IPS-18a (cell line): Measurements from ENCODE around the gene RABGGTB.
"Not testable (repeated sequence)": the region's sequence is repeated elsewhere in the genome, so short reads cannot be mapped to it uniquely, and the experiment has no call there.

Experiments
- H3K27ac ChIP-seq: one replicate; pipeline ENCODE4 v1.5.1; 2013; ENCODE audit warnings: low read length
- H3K27me3 ChIP-seq: one replicate; pipeline ENCODE4 v1.6.1; 2013; ENCODE audit warnings: mild to moderate bottlenecking, low read length; ENCODE audit not compliant: control insufficient read depth, insufficient read depth
- H3K36me3 ChIP-seq: one replicate; pipeline ENCODE4 v1.6.1; 2013; ENCODE audit warnings: low read depth, low read length; ENCODE audit not compliant: control insufficient read depth
- H3K4me1 ChIP-seq: one replicate; pipeline ENCODE4 v1.6.1; 2013; ENCODE audit warnings: low read depth, low read length; ENCODE audit not compliant: control insufficient read depth
- H3K4me3 ChIP-seq: one replicate; pipeline ENCODE4 v1.5.1; 2013; ENCODE audit warnings: low read length
- H3K9ac ChIP-seq: one replicate; pipeline ENCODE4 v1.6.1; 2013; ENCODE audit warnings: mild to moderate bottlenecking, low read length, moderate library complexity
- H3K9me3 ChIP-seq: one replicate; pipeline ENCODE4 v1.6.1; 2013; ENCODE audit warnings: low read depth, low read length; ENCODE audit not compliant: control insufficient read depth

RABGGTB gene

DNA sequence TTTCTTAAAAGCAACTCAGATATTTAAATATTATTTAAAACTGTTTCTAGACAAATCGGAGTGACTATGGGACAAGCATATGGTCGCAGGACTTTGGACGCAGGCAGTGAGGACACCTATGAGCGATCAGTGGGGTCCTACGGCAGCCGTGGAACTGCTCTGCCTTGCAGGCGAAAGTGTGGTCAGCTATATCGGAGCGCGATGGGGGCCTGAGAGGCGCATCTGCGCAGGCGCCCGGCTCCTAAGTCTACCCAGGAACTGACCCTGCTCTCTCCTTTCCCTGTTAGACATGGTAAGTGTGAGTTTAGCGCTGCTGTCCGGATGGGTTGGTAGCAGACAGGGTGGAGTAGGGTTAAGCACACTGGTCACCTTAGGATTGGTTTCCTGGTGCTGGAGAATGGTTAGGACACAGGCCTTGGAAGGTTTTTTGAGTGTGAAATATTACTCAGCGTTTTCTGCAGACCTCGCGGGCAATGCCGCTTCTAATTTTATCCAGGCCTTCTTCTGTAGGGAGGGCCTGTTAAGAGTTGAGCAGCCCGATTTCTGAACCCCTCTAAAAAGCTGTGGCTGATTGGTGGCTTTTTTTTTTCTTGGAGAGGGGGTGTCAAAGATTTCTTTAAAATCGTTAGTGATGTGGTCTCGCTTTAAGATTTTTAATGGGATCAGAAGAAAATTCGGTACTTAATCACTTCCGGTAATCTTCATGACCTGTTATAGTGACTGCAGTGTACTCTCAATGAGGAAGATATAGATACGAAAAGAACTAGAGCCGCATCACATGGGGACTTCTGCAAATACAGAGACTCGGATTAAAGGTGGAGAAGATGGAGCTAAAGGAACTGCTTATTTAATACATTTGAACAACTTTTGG lies at the start of gene RABGGTB:
Gene RABGGTB, plus strand, starts transcription at position 274 of the 871 bp plus-strand sequence. Its CDS starts 16 bp downstream, at position 290.
- H3K4me3 ChIP-seq, result peak within 1 kb of the TSS; percentile 98
- H3K4me1 ChIP-seq, result peaks cover 5% of the 10 kb centered on the region
- peak within 1 kb of the TSS; percentile 92 for H3K9ac ChIP-seq
- no peaks in the 10 kb centered on the region for H3K27me3 ChIP-seq
- peak within 1 kb of the TSS; percentile 84 for H3K27ac ChIP-seq
- H3K9me3 ChIP-seq, result no peaks in the 10 kb centered on the region
- peaks cover 41% of the 10 kb centered on the region for H3K36me3 ChIP-seq

DNA sequence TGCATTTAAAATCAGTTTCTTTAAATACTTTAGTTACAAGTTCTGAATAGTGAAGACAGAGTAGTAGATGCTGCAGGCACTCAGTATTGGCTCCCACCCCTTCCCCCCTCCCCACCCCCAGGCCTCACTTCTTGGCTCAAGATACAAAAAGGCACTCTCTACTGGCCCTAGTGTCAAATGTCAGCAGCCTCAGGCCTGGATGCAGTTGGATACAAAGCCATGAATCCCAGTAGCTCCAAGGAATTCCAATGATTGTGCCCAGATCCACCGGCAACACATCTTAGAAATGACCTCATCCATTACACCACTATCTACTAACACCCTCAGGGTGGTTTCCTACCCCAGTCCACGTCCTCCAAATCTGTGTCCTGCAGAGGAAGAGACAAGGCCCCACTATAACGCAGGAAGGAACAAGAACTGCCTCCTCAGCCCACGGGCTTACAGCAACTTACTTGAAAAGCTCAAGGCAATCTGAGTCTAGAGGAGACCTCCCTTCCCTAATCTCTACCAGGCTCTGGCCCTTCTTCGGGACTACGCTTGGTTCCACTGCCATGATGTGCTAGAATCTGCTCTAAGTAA lies 43.9 kb upstream of the RABGGTB start:
- Histone ChIP-seq H3K4me3 (no peak overlapping the region), H3K4me1 (no peaks in the 10 kb centered on the region), H3K36me3 (peaks cover 23% of the 10 kb centered on the region), H3K9me3 (no peaks in the 10 kb centered on the region), H3K27ac (no peak overlapping the region), H3K9ac (no peak overlapping the region), H3K27me3 (no peaks in the 10 kb centered on the region)

DNA sequence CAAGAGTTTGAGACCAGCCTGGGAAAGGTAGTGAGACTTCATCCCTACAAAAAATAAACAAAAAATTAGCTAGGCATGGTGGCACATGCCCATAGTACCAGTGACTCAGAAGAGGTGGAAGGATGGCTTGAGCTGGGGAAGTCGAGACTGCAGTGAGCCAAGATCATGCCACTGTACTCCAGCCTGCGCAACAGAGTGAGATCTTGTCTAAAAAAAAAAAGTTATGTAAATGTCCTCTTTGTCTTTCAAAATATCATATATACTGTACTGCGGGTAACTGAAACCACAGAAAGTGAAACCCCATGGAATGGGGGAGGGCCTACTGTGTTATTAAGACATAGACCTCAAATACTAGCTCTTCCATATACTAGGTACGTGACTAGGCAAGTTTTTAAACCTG lies 40.8 kb upstream of the RABGGTB start:
- H3K9ac ChIP-seq, result no peak overlapping the region
- peaks cover 18% of the 10 kb centered on the region for H3K36me3 ChIP-seq
- no peaks in the 10 kb centered on the region for H3K27me3 ChIP-seq
- H3K4me1 ChIP-seq, result no peaks in the 10 kb centered on the region
- H3K4me3 ChIP-seq, result no peak overlapping the region
- H3K27ac ChIP-seq, result no peak overlapping the region
- H3K9me3 ChIP-seq, result no peaks in the 10 kb centered on the region

DNA sequence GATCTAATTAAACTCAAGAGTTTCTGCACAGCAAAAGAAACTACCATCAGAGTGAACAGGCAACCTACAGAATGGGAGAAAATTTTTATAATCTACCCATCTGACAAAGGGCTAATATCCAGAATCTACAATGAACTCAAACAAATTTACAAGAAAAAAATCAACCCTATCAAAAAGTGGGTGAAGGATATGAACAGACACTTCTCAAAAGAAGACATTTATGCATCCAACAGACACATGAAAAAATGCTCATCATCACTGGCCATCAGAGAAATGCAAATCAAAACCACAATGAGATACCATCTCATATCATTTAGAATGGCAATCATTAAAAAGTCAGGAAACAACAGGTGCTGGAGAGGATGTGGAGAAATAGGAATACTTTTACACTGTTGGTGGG lies 28.8 kb upstream of the RABGGTB start:
- H3K36me3 ChIP-seq, result peaks cover 25% of the 10 kb centered on the region
- H3K9ac ChIP-seq, H3K9me3 ChIP-seq, H3K27ac ChIP-seq, H3K27me3 ChIP-seq, H3K4me3 ChIP-seq, H3K4me1 ChIP-seq: not testable (repeated sequence)

DNA sequence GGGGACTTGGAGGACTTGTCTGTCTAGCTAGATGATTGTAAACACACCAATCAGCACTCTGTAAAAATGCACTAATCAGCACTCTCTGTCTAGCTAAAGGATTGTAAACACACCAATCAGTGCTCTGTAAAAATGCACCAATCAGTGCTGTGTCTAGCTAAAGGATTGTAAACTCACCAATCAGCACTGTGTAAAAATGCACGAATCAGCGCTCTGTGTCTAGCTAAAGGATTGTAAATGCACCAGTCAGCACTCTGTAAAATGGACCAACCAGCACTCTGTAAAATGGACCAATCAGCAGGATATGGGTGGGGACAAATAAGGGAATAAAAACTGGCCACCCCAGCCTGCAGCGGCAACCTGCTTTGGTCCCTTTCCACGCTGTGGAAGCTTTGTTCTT lies 27.5 kb upstream of the RABGGTB start:
- H3K27me3 ChIP-seq, H3K4me1 ChIP-seq, H3K4me3 ChIP-seq, H3K27ac ChIP-seq, H3K9ac ChIP-seq, H3K9me3 ChIP-seq: not testable (repeated sequence)
- peaks cover 20% of the 10 kb centered on the region for H3K36me3 ChIP-seq

DNA sequence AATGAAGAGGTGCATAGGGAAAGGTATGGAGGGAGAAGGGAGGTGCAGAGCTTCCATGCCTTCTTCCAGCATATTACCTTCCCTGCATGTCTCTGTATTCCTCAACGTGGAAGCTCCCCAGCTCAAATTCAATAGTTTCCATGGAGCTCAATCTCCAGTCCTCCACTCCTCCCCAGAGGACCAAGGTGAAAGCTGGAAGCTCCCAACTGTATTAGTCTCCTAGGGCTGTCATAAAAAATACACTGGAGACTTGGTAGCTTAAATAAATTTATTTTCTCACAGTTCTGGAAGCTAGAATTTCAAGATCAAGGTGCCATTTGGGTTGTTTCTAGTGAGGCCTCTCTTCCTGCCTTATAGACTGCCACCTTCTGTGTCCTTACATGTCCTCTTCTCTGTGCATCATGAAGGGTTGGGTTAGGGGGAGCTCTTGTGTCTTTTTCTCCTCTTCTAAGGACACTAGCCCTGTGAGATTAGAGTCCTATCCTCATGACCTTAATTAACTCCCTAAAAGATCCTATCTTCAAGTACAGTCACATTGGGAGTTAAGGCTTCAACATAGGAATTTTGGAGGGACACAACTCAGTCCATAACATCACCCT lies 21.9 kb upstream of the RABGGTB start:
- Histone ChIP-seq H3K27me3 (no peaks in the 10 kb centered on the region), H3K36me3 (peaks cover 7% of the 10 kb centered on the region), H3K4me3 (no peak overlapping the region), H3K4me1 (no peaks in the 10 kb centered on the region), H3K9ac (no peak overlapping the region), H3K9me3 (no peaks in the 10 kb centered on the region), H3K27ac (no peak overlapping the region)

DNA sequence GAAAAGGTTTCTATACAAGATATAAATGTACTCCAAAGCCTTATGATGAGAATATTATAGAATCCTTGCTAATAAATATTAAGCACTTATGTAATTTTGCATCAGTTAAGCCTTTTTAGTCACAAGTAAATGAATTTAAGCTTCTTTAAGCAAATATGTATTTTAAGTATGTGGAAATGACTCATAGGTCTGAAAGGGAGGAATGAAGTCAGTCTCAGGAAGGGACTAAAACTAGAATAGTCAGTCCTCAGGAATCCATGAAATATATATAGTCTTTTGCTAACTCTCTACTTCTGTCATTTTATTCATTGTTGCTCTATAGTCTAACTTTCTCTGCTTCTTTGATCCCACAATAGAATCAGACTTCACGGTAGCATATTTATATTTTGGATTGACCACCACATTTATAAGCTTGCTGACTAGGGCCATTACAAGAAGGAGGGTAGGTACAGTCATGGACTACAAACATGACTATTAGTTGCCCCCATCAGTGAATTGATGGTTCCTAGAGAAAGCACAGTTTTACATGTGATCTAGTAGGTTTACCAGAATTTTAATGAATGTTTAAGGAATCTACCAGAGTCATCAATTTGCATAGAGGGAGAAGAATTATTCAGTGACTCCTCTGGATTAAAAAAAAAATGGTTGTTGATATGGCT lies 20.2 kb upstream of the RABGGTB start:
- H3K9ac ChIP-seq, result no peak overlapping the region
- H3K27ac ChIP-seq, result no peak overlapping the region
- no peaks in the 10 kb centered on the region for H3K9me3 ChIP-seq
- no peaks in the 10 kb centered on the region for H3K27me3 ChIP-seq
- no peak overlapping the region for H3K4me3 ChIP-seq
- no peaks in the 10 kb centered on the region for H3K4me1 ChIP-seq
- peaks cover 7% of the 10 kb centered on the region for H3K36me3 ChIP-seq

DNA sequence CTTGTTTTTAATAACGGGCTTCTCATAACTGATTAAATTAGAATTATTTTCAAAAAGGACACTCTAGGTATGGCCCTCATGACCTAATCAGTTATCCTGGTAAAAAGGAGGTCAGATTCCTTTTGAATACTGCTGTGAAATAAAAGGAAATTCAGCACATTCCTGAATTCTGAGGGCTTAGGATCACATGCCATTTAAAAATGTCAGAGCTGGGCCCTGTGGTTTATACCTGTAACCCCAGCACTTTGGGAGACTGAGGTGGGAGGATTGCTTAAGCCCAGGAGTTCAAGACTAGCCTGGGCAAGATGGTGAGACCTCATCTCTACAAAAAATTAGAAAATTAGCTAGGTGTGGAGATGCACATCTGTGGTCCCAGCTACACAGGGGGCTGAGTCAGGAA lies 18.0 kb upstream of the RABGGTB start:
- Histone ChIP-seq H3K4me1 (no peaks in the 10 kb centered on the region), H3K36me3 (peaks cover 2% of the 10 kb centered on the region), H3K27ac (no peak overlapping the region), H3K4me3 (no peak overlapping the region), H3K9me3 (no peaks in the 10 kb centered on the region), H3K27me3 (no peaks in the 10 kb centered on the region), H3K9ac (no peak overlapping the region)

DNA sequence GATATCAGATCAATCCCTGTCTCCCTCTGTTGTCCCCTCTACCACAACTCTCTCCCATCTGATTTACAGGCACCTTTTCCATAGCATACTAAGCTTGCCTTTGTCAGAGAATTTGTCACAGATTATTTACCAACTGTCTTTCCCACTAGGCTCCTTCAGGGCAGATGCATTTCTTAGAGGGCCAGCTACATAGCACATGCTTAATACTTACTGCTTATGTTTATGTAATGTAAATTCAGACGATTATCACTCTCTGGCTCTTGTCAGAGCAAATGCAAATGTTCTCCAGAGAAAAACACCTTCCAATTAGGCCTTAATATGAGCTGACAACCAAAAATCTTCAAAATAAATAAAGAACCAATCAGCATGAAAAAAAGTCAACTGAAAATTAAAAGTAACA lies 15.3 kb upstream of the RABGGTB start:
- Histone ChIP-seq H3K27me3 (no peaks in the 10 kb centered on the region), H3K36me3 (no peaks in the 10 kb centered on the region), H3K4me3 (no peak overlapping the region), H3K27ac (no peak overlapping the region), H3K4me1 (no peaks in the 10 kb centered on the region), H3K9me3 (no peaks in the 10 kb centered on the region), H3K9ac (no peak overlapping the region)

DNA sequence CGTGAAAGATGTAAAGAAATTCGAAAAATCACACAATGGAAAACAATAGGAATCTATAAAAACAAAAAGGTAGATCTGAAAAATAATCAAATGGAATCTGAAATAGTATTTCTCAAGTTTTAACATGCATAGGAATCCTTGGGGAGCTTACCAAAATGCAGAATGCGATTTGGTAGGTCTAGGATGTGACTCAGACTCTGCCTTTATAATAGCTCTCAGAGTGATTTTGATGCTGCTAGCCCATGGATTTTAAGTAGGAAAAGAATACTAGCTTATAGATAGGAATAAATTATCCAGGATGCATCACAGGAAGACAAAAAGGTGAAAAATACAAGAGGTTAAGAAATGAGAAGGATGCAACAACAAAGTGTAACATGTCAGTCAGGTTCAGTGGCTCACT lies 14.1 kb upstream of the RABGGTB start:
- H3K9ac ChIP-seq, result no peak overlapping the region
- no peaks in the 10 kb centered on the region for H3K36me3 ChIP-seq
- no peaks in the 10 kb centered on the region for H3K4me1 ChIP-seq
- no peaks in the 10 kb centered on the region for H3K27me3 ChIP-seq
- H3K27ac ChIP-seq, result no peak overlapping the region
- H3K9me3 ChIP-seq, result no peaks in the 10 kb centered on the region
- no peak overlapping the region for H3K4me3 ChIP-seq

DNA sequence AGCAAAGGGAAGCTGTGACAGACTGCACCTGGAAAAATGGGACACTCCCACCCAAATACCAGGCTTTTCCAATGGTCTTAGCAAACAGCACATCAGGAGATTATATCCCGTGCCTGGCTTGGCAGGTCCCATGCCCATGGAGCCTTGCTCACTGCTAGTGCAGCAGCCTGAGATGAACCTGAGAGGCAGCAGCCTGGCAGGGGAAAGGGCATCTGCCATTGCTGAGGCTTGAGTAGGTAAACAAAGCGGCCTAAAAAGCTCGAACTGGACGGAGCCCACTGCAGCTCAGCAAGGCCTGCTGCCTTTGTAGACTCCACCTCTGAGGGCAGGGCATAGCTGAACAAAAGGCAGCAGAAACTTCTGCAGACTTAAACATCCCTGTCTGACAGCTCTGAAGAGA lies 8.2 kb upstream of the RABGGTB start:
- not testable (repeated sequence) for H3K4me3 ChIP-seq, H3K9me3 ChIP-seq, H3K9ac ChIP-seq, H3K4me1 ChIP-seq, H3K27ac ChIP-seq, H3K36me3 ChIP-seq, H3K27me3 ChIP-seq
